HUES6 (cell line): ENCODE results near the gene CRACDL.
"Not testable (repeated sequence)": the region's sequence is repeated elsewhere in the genome, so short reads cannot be mapped to it uniquely, and the experiment has no call there.

ENCODE experiments used
- H3K27ac ChIP-seq: 2 replicates; pipeline ENCODE4 v1.7.0; 2013; ENCODE audit warnings: low read depth, mild to moderate bottlenecking, low read length, inconsistent platforms
- H3K27me3 ChIP-seq: 2 replicates; pipeline ENCODE4 v1.6.1; 2013; ENCODE audit warnings: low read length; ENCODE audit not compliant: control insufficient read depth, insufficient read depth
- H3K36me3 ChIP-seq: 2 replicates; pipeline ENCODE4 v1.6.1; 2013; ENCODE audit warnings: low read length; ENCODE audit not compliant: control insufficient read depth, insufficient read depth
- H3K4me1 ChIP-seq: 2 replicates; pipeline ENCODE4 v1.6.1; 2013; ENCODE audit warnings: low read length; ENCODE audit not compliant: control insufficient read depth, insufficient read depth
- H3K4me3 ChIP-seq: 2 replicates; pipeline ENCODE4 v1.5.1; 2013; ENCODE audit warnings: low read depth, low read length
- H3K9ac ChIP-seq: one replicate; pipeline ENCODE4 v1.6.1; 2013; ENCODE audit warnings: mild to moderate bottlenecking, low read length
- H3K9me3 ChIP-seq: 2 replicates; pipeline ENCODE4 v1.6.1; 2013; ENCODE audit warnings: low read depth, low read length; ENCODE audit not compliant: control insufficient read depth, insufficient read depth

CRACDL gene

GRCh38 chr2:98880266-98881152 lies 55.5 kb downstream of the CRACDL start:
- Histone ChIP-seq H3K36me3 (no peaks in the 10 kb centered on the region), H3K9ac (no peak overlapping the region)

DNA sequence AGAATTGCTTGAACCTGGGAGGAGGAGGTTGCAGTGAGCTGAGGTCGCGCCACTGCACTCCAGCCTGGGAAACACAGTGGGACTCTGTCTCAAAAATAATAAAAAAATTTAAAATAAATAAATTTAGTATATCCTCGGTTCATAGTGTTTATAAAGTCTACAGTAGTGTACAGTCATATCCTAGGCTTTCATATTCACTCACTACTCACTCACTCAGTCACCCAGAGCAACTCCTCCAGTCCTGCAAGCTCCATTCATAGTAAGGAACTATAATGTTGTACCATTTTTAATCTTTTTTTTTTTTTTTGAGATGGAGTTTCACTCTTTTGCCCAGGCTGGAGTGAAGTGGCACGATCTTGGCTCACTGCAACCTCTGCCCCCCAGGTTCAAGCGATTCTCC lies 58.4 kb downstream of the CRACDL start:
- H3K4me1 ChIP-seq, H3K36me3 ChIP-seq, H3K27me3 ChIP-seq, H3K9me3 ChIP-seq, H3K27ac ChIP-seq, H3K4me3 ChIP-seq, H3K9ac ChIP-seq: not testable (repeated sequence)

More at GRCh38 chr2:98880266-98881152, 55.5 kb downstream of the CRACDL start:
- Histone ChIP-seq H3K27me3 (no peaks in the 10 kb centered on the region), H3K27ac (no peak overlapping the region), H3K9me3 (no peaks in the 10 kb centered on the region), H3K4me3 (no peak overlapping the region), H3K4me1 (no peaks in the 10 kb centered on the region)

GRCh38 chr2:98876741-98877140 lies 59.3 kb downstream of the CRACDL start:
- no peak overlapping the region for H3K4me3 ChIP-seq
- no peaks in the 10 kb centered on the region for H3K4me1 ChIP-seq
- no peak overlapping the region for H3K9ac ChIP-seq
- no peaks in the 10 kb centered on the region for H3K36me3 ChIP-seq
- H3K27ac ChIP-seq, result no peak overlapping the region
- H3K27me3 ChIP-seq, result no peaks in the 10 kb centered on the region
- no peaks in the 10 kb centered on the region for H3K9me3 ChIP-seq

DNA sequence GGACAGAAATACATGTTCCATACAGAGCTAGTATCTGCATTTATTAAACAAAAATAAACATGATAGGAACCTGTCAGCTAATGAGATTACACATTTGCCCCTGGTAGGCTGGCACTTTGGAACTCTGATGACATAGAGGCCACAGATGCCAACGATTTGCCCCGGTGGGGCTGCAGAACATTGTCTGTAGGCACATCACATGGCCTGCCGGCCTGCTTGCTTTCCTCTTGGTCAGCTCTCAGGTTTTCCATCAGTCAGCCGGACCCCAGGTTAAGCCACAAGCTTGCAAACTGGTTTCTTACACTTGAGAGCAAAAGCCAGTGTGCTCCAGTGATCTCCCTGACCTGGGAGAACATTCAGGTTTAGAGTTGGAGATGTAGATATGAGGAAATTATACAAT lies 60.3 kb downstream of the CRACDL start:
- Histone ChIP-seq H3K4me3 (no peak overlapping the region), H3K27ac (no peak overlapping the region), H3K9me3 (no peaks in the 10 kb centered on the region), H3K36me3 (no peaks in the 10 kb centered on the region), H3K4me1 (no peaks in the 10 kb centered on the region), H3K27me3 (no peaks in the 10 kb centered on the region), H3K9ac (no peak overlapping the region)

DNA sequence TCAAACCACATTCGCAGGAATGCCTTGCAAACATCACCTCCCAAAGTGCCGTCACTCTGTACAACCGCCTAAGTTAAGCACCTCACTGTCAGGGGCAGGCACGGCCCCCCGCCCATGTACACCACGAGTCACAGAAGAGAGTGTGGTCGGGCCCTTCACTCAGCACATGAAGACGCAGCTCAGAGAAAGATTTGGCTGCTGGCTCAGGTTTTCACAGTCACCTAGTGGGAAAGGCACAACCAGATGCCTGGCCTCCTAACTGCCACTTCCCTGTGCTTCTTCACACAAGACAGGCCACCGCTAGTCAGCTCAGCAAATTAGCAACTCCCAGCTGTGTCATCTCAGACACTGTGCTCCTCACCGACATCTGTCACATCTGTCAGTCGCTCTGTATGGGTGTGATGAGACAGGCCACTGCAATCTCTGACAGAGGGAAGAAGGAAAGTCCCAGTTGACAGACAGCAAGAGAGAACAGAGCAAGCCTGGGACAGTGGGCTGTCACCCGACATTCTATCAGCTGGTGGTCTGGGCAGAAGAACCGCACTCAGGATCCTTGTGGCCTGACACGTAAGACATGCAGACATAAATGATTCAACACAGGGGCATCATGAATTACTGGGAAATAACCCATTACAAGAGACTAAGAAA lies 60.8 kb downstream of the CRACDL start:
- Histone ChIP-seq H3K36me3 (no peaks in the 10 kb centered on the region), H3K9me3 (no peaks in the 10 kb centered on the region), H3K4me3 (no peak overlapping the region)

GRCh38 chr2:98874186-98874689 lies 61.8 kb downstream of the CRACDL start:
- no peaks in the 10 kb centered on the region for H3K36me3 ChIP-seq
- no peak overlapping the region for H3K27ac ChIP-seq
- no peaks in the 10 kb centered on the region for H3K27me3 ChIP-seq
- H3K4me1 ChIP-seq, result peaks cover 4% of the 10 kb centered on the region; the same call in 1 of the 2 replicates
- H3K9ac ChIP-seq, result no peak overlapping the region
- no peaks in the 10 kb centered on the region for H3K9me3 ChIP-seq
- H3K4me3 ChIP-seq, result no peak overlapping the region

More for the DNA sequence above, 60.8 kb downstream of the CRACDL start:
- no peak overlapping the region for H3K9ac ChIP-seq
- no peaks in the 10 kb centered on the region for H3K4me1 ChIP-seq
- H3K27ac ChIP-seq, result no peak overlapping the region
- no peaks in the 10 kb centered on the region for H3K27me3 ChIP-seq

DNA sequence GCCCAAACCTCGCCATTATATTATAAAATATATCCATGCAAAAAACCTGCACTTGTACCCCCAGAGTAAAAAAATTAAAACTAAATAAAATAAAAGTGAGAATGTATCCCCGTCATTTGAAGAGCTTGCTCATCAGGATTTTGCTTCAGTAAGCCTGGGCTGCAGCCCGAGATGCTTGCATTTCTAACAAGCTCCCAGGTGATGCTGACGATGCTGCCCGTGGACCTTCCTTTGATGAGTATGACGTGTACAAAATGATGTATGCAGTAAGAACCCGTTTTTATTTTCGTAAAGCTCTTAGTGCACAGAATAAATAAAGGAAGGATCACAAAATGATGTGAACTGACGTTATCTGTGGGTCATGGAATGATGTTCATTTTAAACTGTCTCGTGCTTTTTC lies 63.5 kb downstream of the CRACDL start:
- H3K9ac ChIP-seq, result no peak overlapping the region
- H3K27me3 ChIP-seq, result no peaks in the 10 kb centered on the region
- H3K4me3 ChIP-seq, result no peak overlapping the region

DNA sequence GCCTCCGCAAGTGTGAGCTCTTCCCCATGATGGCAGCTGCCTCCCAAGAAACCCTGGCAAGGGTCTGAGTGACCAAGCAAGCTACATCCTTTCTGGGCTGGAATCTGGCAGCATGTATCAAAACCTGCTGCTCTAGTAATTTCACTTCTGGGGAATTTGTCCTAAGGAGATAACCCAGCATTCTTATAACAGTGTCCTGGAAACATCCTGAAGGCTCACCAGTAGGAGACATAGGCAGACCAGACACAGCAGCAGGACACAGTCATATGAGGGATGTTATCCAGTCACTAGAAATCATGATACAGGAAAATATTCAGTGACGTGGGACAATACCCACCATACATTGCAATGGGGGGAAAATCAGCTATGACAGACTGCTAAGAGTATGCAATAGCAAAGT lies 64.5 kb downstream of the CRACDL start:
- Histone ChIP-seq H3K27me3 (no peaks in the 10 kb centered on the region), H3K27ac (no peak overlapping the region), H3K9me3 (no peaks in the 10 kb centered on the region)

More for the DNA sequence above, 63.5 kb downstream of the CRACDL start:
- Histone ChIP-seq H3K27ac (no peak overlapping the region), H3K9me3 (no peaks in the 10 kb centered on the region), H3K36me3 (no peaks in the 10 kb centered on the region), H3K4me1 (peaks cover 13% of the 10 kb centered on the region)

GRCh38 chr2:98870516-98871158 lies 65.4 kb downstream of the CRACDL start:
- H3K36me3 ChIP-seq, result no peaks in the 10 kb centered on the region
- no peaks in the 10 kb centered on the region for H3K27me3 ChIP-seq
- H3K4me3 ChIP-seq, result no peak overlapping the region
- no peak overlapping the region for H3K9ac ChIP-seq
- H3K9me3 ChIP-seq, result no peaks in the 10 kb centered on the region
- H3K4me1 ChIP-seq, result peaks cover 13% of the 10 kb centered on the region
- no peak overlapping the region for H3K27ac ChIP-seq

More for the DNA sequence above, 64.5 kb downstream of the CRACDL start:
- peaks cover 13% of the 10 kb centered on the region for H3K4me1 ChIP-seq
- H3K9ac ChIP-seq, result no peak overlapping the region
- no peaks in the 10 kb centered on the region for H3K36me3 ChIP-seq
- no peak overlapping the region for H3K4me3 ChIP-seq

GRCh38 chr2:98869870-98870269 lies 66.2 kb downstream of the CRACDL start:
- Histone ChIP-seq H3K36me3 (no peaks in the 10 kb centered on the region), H3K4me1 (peaks cover 13% of the 10 kb centered on the region), H3K9ac (no peak overlapping the region), H3K4me3 (no peak overlapping the region), H3K27me3 (no peaks in the 10 kb centered on the region), H3K27ac (no peak overlapping the region), H3K9me3 (no peaks in the 10 kb centered on the region)

GRCh38 chr2:98869272-98869641 lies 66.8 kb downstream of the CRACDL start:
- no peaks in the 10 kb centered on the region for H3K36me3 ChIP-seq
- H3K4me3 ChIP-seq, result no peak overlapping the region
- H3K9ac ChIP-seq, result no peak overlapping the region
- H3K27ac ChIP-seq, result no peak overlapping the region
- H3K4me1 ChIP-seq, result peaks cover 13% of the 10 kb centered on the region
- no peaks in the 10 kb centered on the region for H3K9me3 ChIP-seq
- no peaks in the 10 kb centered on the region for H3K27me3 ChIP-seq
